C4-2B (cell line): Measurements from ENCODE around the gene FOXC1.

ENCODE experiments used
- H3K27ac ChIP-seq: fragments of 450-650 bp; 2 replicates; pipeline ENCODE4 v1.5.1; 2017
- ZFX ChIP-seq: fragments of 450-650 bp; IDR thresholded peaks from 2 replicates; pipeline ENCODE4 v1.6.1; 2017
- TF ChIP-seq, protein P1 (sequence below): fragments of 450-650 bp; conservative IDR thresholded peaks from 2 replicates; pipeline ENCODE4 v1.5.1; 2017; ENCODE audit warnings: mild to moderate bottlenecking

FOXC1 gene

DNA sequence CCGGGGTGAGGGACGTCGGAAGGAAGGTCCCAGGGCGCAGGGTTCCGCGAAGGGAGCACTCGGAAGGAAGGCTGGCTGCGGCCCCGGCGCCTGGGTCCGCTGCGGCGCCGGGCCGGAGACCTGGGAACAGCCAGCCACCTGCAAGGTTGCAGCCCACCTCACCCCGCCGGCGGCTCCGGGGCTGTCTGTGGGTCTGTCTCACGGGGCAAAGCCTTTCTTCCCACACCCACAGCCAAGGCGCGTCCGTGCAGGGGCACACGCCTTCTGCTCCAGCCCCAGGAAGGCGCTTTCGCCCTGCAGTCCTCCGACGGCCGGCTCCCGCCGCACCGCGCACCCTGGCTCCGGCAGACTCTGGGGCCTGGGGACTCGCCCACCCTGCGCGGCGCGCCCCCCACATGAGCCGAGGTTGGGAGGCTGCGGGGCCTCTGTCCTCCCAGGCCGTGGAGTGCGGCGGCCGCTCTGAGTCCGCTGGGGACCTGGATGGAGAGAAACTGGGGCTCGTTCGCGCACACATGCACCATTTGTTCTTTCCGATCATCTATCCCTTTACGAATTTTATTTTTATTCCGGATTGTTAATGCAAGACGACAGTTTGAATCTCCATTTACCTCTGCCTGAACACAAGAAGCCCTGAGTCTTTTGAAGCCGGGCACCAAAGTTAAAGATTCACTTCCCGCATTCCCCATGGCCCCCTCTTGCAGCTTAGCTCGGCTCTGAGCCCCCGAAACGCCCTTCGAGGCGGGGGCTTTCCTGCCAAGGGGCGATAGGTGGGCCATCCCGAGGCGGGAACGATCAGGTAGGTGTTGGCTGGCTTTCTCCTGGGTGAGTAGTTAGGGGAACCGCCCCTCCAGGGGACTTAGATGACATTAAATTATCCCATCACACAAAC, 4.5 kb upstream of the FOXC1 start:
- no peak overlapping the region for H3K27ac ChIP-seq
- TF ChIP-seq, protein P1, sequence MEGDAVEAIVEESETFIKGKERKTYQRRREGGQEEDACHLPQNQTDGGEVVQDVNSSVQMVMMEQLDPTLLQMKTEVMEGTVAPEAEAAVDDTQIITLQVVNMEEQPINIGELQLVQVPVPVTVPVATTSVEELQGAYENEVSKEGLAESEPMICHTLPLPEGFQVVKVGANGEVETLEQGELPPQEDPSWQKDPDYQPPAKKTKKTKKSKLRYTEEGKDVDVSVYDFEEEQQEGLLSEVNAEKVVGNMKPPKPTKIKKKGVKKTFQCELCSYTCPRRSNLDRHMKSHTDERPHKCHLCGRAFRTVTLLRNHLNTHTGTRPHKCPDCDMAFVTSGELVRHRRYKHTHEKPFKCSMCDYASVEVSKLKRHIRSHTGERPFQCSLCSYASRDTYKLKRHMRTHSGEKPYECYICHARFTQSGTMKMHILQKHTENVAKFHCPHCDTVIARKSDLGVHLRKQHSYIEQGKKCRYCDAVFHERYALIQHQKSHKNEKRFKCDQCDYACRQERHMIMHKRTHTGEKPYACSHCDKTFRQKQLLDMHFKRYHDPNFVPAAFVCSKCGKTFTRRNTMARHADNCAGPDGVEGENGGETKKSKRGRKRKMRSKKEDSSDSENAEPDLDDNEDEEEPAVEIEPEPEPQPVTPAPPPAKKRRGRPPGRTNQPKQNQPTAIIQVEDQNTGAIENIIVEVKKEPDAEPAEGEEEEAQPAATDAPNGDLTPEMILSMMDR = no peak
- TF ChIP-seq ZFX = no peak

- no peak overlapping the region for H3K27ac ChIP-seq
- TF ChIP-seq, protein P1 = no peak
- TF ChIP-seq ZFX = no peak
Measured at GRCh38 chr6:1605893-1606779, 3.6 kb upstream of the FOXC1 start.

- no peak overlapping the region for H3K27ac ChIP-seq
- TF ChIP-seq, protein P1 = no peak
- no peak for TF ChIP-seq ZFX
Measured at GRCh38 chr6:1606780-1607515, 2.8 kb upstream of the FOXC1 start.

DNA sequence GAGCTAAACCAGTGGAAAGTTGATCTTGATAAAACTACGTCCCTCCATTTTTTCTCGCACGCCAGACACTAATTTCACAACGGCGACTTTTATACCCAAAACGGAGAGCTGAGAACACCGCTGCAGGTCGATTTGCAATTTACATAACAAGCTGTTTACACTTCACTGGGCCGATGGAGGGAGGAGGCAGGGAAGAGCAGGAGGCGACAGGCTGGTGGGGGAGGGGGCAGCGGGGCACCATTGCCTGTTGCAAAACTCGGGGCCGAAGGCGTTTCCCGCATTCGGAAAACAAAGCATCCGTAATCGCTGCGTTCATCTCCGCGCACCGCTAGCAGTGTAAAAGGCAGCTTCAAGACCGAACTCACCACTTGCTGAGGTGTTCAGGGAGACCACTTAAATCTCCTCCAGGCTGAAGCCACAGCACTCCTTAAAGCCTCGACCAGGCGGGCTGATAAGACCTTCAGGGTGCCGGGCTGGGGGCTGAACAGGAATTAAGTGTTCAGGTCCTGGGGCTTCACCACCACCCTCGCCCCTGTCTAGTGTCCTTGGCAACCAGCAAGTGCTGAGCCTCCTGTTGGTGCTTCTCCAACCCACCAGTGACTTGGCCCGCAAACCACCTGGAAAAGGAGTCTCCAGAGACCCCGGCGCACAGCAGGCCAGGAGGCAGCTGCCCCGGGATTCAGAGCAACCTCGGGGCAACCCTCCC, 2.0 kb upstream of the FOXC1 start:
- TF ChIP-seq ZFX = no peak
- TF ChIP-seq, protein P1 = no peak
- no peak overlapping the region for H3K27ac ChIP-seq

GRCh38 chr6:1608222-1609040, 1.3 kb upstream of the FOXC1 start:
- no peak for TF ChIP-seq ZFX
- TF ChIP-seq, protein P1 = no peak
- H3K27ac ChIP-seq = no peak overlapping the region

- TF ChIP-seq ZFX = no peak
- TF ChIP-seq, protein P1 = no peak
- H3K27ac ChIP-seq = no peak overlapping the region; the same call in 1 of the 2 replicates
Measured at GRCh38 chr6:1609041-1609647, 571 bp upstream of the FOXC1 start.
